Measurements from ENCODE around the gene DDX47. TPM values are rescaled to one million over a fixed set of nuclear protein-coding genes. Genes with fewer than 3 reads are reported as not detected.
"Not testable (repeated sequence)": the region's sequence is repeated elsewhere in the genome, so short reads cannot be mapped to it uniquely, and the experiment has no call there.

Gene DDX47
- total and polyA plus RNA-seq, 2 donors (not counting 1 experiment from before 2014, with no cell fraction given) = 50.1 to 93.7 TPM

GRCh38 chr12:12845794-12846243, 32.7 kb downstream of the DDX47 start:
- H3K27ac ChIP-seq (ENCODE audit: low read length in 2 of 2) = no peak overlapping the region
- H4K20me1 ChIP-seq (ENCODE audit: control insufficient read depth, insufficient read depth, low read length, poor library complexity, severe bottlenecking) = no peaks in the 10 kb centered on the region
- H3K9ac ChIP-seq (ENCODE audit: low read length) = no peak overlapping the region
- POLR2A ChIA-PET = no interaction called here
- no peak overlapping the region for H2AFZ ChIP-seq (ENCODE audit: insufficient read depth, low read depth, low read length, poor library complexity, severe bottlenecking)
- H3K4me3 ChIP-seq (ENCODE audit: control extremely low read depth in 1 of 5, extremely low read depth in 1 of 5, insufficient read depth in 1 of 5, low read depth in 2 of 5, low read length in 4 of 5) = no peak overlapping the region
- H3K79me2 ChIP-seq (ENCODE audit: control insufficient read depth, insufficient read depth, low read length) = no peaks in the 10 kb centered on the region
- H3K4me3 Mint-ChIP-seq = no peak overlapping the region
- intact Hi-C loops (cut with micrococcal nuclease) = no loop called here
- no peaks in the 10 kb centered on the region for H3K9me3 Mint-ChIP-seq (ENCODE audit: insufficient read depth)
- no peaks in the 10 kb centered on the region for H3K4me1 Mint-ChIP-seq
- no peak overlapping the region for H3K27ac Mint-ChIP-seq
- H3K36me3 ChIP-seq (replicated peaks in 1 of 2; ENCODE audit: control extremely low read depth in 1 of 2, control insufficient read depth in 1 of 2, extremely low read depth in 1 of 2, insufficient read depth in 2 of 2, low read length in 1 of 2) = peaks cover 0 to 1% of the 10 kb centered on the region in 2 experiments
- TF ChIP-seq CTCF (IDR thresholded peaks at IDR 0.05) (no peak), EZH2 (IDR thresholded peaks at IDR 0.05; ENCODE audit: borderline replicate concordance, insufficient read depth, low read depth, low read length, poor library complexity, severe bottlenecking) (no peak)
- no peaks in the 10 kb centered on the region for H3K27me3 ChIP-seq (replicated peaks in 1 of 4; ENCODE audit: control extremely low read depth in 1 of 4, control insufficient read depth in 3 of 4, insufficient read depth in 4 of 4, low read length in 3 of 4)
- 97% methylated on average over 4 of the region's 4 CpGs for WGBS (ENCODE audit: insufficient coverage)
- DNase-seq (no peak), ATAC-seq (ENCODE audit: low read depth) (no peak)
- H3K27me3 Mint-ChIP-seq = no peaks in the 10 kb centered on the region
- H3K4me2 ChIP-seq (replicated peaks; ENCODE audit: low read depth, low read length, poor library complexity, severe bottlenecking) = no peak overlapping the region
- CTCF ChIA-PET = no interaction called here
- H3K9me3 ChIP-seq (ENCODE audit: control extremely low read depth in 1 of 3, control insufficient read depth in 2 of 3, insufficient read depth in 1 of 3, low read length in 2 of 3) = peaks cover 0 to 4% (median 2%) of the 10 kb centered on the region in 3 donors
- no peaks in the 10 kb centered on the region for H3K4me1 ChIP-seq (ENCODE audit: control insufficient read depth in 2 of 2, insufficient read depth in 2 of 2, low read length in 2 of 2)

- not testable (repeated sequence) for ATAC-seq (ENCODE audit: low read depth)
Measured at GRCh38 chr12:12846780-12847179, 33.6 kb downstream of the DDX47 start.

More at GRCh38 chr12:12846780-12847179, 33.6 kb downstream of the DDX47 start:
- H3K79me2 ChIP-seq (ENCODE audit: control insufficient read depth, insufficient read depth, low read length); H2AFZ ChIP-seq (ENCODE audit: insufficient read depth, low read depth, low read length, poor library complexity, severe bottlenecking); H3K4me3 ChIP-seq (ENCODE audit: control extremely low read depth in 1 of 5, extremely low read depth in 1 of 5, insufficient read depth in 1 of 5, low read depth in 2 of 5, low read length in 4 of 5); H3K9ac ChIP-seq (ENCODE audit: low read length); intact Hi-C loops (cut with micrococcal nuclease); H3K27me3 ChIP-seq (replicated peaks in 1 of 4; ENCODE audit: control extremely low read depth in 1 of 4, control insufficient read depth in 3 of 4, insufficient read depth in 4 of 4, low read length in 3 of 4); H4K20me1 ChIP-seq (ENCODE audit: control insufficient read depth, insufficient read depth, low read length, poor library complexity, severe bottlenecking); H3K9me3 Mint-ChIP-seq (ENCODE audit: insufficient read depth); POLR2A ChIA-PET; H3K4me2 ChIP-seq (replicated peaks; ENCODE audit: low read depth, low read length, poor library complexity, severe bottlenecking); H3K9me3 ChIP-seq (ENCODE audit: control extremely low read depth in 1 of 3, control insufficient read depth in 2 of 3, insufficient read depth in 1 of 3, low read length in 2 of 3); H3K4me1 Mint-ChIP-seq; DNase-seq; H3K4me1 ChIP-seq (ENCODE audit: control insufficient read depth in 2 of 2, insufficient read depth in 2 of 2, low read length in 2 of 2); H3K4me3 Mint-ChIP-seq; H3K27ac Mint-ChIP-seq; H3K27me3 Mint-ChIP-seq; H3K36me3 ChIP-seq (replicated peaks in 1 of 2; ENCODE audit: control extremely low read depth in 1 of 2, control insufficient read depth in 1 of 2, extremely low read depth in 1 of 2, insufficient read depth in 2 of 2, low read length in 1 of 2); H3K27ac ChIP-seq (ENCODE audit: low read length in 2 of 2): not testable (repeated sequence)
- no CpG with 5 or more reads among the region's 3 CpGs for WGBS (ENCODE audit: insufficient coverage)
- CTCF ChIA-PET = interaction anchor here (0.5 kb wide), 1 partner anchor 54 kb away, joined by 5 read pairs; no protein-coding TSS in a partner anchor

All from B cell (primary cell).